Type B pancreatic cell (in vitro differentiated cells): ENCODE measurements around the gene MTRR. TPM values are rescaled to one million over a fixed set of nuclear protein-coding genes. Genes with fewer than 3 reads are reported as not detected.

Source experiments
- DNase-seq: peaks from one replicate; pipeline ENCODE4 v3.0.0; 2021; ENCODE audit warnings: mixed read lengths; ENCODE audit not compliant: unreplicated experiment; ENCODE audit errors: extremely low spot score
- H3K27ac Mint-ChIP-seq: 2 replicates; pipeline ENCODE4 v1.8.0; 2021; ENCODE audit warnings: mild to moderate bottlenecking, mixed read lengths
- H3K27me3 Mint-ChIP-seq: 2 replicates; pipeline ENCODE4 v1.8.0; 2021; ENCODE audit warnings: mixed read lengths
- H3K36me3 Mint-ChIP-seq: 2 replicates; pipeline ENCODE4 v1.8.0; 2021; ENCODE audit warnings: mixed read lengths
- H3K4me1 Mint-ChIP-seq: one replicate; pipeline ENCODE4 v1.8.0; 2021; ENCODE audit warnings: mixed read lengths; ENCODE audit not compliant: unreplicated experiment
- H3K4me3 Mint-ChIP-seq: 2 replicates; pipeline ENCODE4 v1.8.0; 2021; ENCODE audit warnings: mild to moderate bottlenecking, mixed read lengths
- H3K9me3 Mint-ChIP-seq: 2 replicates; pipeline ENCODE4 v1.8.0; 2021; ENCODE audit warnings: mixed read lengths
- total RNA-seq: library from RNA; stranded (reverse); gene quantifications from 2 replicates; pipeline ENCODE4 v1.2.1, GENCODE V29; 2021; ENCODE audit warnings: low replicate concordance
- TF ChIP-seq, protein P1 (sequence below): fragments of 200-600 bp; sonication (generic); conservative IDR thresholded peaks from 2 replicates; pipeline ENCODE4 v1.5.0; 2021; ENCODE audit warnings: antibody characterized with exemption, mild to moderate bottlenecking

The MTRR gene
- total RNA-seq, 1 donor from 2014 or later = 49.3 TPM

DNA sequence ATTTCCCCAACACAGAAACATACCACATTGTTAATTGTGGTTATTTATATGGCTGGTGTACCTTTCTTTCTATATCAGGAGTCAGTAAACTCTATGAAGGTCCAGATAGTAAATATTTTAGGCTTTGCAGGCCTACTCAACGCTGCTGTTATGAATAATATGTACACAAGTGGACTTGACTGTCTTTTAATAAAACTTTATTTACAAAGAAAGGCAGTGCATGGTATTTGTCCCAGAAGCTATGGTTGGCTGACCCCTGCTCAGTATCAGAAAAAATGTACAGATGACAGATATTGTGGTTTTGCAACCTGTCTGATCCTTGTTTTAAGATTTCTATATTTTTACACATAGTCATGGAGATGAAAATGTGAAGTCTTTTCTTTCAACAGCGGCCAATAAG lies 5.7 kb downstream of the MTRR start:
- Mint-ChIP-seq H3K27ac (no peak overlapping the region), H3K4me3 (no peak overlapping the region), H3K4me1 (peaks cover 32% of the 10 kb centered on the region), H3K36me3 (peaks cover 32% of the 10 kb centered on the region), H3K27me3 (no peaks in the 10 kb centered on the region), H3K9me3 (no peaks in the 10 kb centered on the region)
- no peak for DNase-seq
- TF ChIP-seq, protein P1, sequence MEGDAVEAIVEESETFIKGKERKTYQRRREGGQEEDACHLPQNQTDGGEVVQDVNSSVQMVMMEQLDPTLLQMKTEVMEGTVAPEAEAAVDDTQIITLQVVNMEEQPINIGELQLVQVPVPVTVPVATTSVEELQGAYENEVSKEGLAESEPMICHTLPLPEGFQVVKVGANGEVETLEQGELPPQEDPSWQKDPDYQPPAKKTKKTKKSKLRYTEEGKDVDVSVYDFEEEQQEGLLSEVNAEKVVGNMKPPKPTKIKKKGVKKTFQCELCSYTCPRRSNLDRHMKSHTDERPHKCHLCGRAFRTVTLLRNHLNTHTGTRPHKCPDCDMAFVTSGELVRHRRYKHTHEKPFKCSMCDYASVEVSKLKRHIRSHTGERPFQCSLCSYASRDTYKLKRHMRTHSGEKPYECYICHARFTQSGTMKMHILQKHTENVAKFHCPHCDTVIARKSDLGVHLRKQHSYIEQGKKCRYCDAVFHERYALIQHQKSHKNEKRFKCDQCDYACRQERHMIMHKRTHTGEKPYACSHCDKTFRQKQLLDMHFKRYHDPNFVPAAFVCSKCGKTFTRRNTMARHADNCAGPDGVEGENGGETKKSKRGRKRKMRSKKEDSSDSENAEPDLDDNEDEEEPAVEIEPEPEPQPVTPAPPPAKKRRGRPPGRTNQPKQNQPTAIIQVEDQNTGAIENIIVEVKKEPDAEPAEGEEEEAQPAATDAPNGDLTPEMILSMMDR = no peak

DNA sequence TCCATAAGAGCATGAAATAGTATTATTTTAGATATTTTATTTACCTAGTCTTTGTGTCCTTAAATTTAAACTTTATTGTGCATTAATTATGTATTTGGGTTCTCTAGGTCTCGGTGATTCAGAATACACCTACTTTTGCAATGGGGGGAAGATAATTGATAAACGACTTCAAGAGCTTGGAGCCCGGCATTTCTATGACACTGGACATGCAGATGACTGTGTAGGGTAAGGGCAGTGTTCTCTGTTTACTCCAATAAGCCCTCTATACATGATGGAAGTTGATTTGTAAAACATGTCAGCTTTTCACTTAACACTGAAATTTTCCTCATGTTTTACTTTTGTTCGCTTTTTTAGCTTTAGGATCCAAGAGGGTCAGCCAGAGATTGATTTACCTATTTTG lies 6.2 kb downstream of the MTRR start:
- Mint-ChIP-seq H3K36me3 (peaks cover 32% of the 10 kb centered on the region), H3K27me3 (no peaks in the 10 kb centered on the region), H3K27ac (no peak overlapping the region), H3K4me1 (peaks cover 27% of the 10 kb centered on the region), H3K9me3 (no peaks in the 10 kb centered on the region), H3K4me3 (no peak overlapping the region)
- DNase-seq = no peak
- TF ChIP-seq, protein P1 = no peak

DNA sequence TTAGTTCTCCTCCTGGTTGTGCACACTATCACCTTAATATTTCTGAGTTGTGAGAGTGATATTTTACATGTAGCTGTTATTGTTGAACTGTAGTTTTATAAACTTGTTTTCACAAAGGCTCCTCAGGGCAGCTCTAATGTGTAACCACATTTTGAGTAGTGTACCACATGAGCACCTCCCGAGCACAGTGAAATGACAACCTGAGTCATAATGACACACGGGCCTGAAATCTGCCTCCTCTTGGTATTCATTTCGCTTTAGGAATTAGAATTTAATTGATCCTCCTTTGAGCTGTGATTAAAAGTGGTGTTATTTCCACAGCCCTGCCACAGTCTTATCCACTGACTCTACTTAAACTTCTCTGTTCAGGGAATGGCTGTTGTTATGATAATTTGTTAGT lies 7.9 kb downstream of the MTRR start:
- Mint-ChIP-seq H3K9me3 (no peaks in the 10 kb centered on the region), H3K27ac (no peak overlapping the region), H3K4me1 (peaks cover 17% of the 10 kb centered on the region), H3K36me3 (peaks cover 44% of the 10 kb centered on the region), H3K27me3 (no peaks in the 10 kb centered on the region), H3K4me3 (no peak overlapping the region)
- no peak for DNase-seq
- TF ChIP-seq, protein P1 = no peak

DNA sequence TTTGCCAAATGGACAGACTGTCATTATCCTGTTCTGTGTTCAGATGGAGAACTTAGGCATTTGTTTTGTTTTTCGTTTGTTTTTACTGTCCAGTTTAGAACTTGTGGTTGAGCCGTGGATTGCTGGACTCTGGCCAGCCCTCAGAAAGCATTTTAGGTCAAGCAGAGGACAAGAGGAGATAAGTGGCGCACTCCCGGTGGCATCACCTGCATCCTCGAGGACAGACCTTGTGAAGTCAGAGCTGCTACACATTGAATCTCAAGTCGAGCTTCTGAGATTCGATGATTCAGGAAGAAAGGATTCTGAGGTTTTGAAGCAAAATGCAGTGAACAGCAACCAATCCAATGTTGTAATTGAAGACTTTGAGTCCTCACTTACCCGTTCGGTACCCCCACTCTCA lies 8.9 kb downstream of the MTRR start:
- Mint-ChIP-seq H3K36me3 (peaks cover 46% of the 10 kb centered on the region), H3K4me3 (no peak overlapping the region), H3K4me1 (peaks cover 14% of the 10 kb centered on the region), H3K27me3 (no peaks in the 10 kb centered on the region), H3K9me3 (no peaks in the 10 kb centered on the region), H3K27ac (no peak overlapping the region)
- no peak for DNase-seq
- TF ChIP-seq, protein P1 = no peak

DNA sequence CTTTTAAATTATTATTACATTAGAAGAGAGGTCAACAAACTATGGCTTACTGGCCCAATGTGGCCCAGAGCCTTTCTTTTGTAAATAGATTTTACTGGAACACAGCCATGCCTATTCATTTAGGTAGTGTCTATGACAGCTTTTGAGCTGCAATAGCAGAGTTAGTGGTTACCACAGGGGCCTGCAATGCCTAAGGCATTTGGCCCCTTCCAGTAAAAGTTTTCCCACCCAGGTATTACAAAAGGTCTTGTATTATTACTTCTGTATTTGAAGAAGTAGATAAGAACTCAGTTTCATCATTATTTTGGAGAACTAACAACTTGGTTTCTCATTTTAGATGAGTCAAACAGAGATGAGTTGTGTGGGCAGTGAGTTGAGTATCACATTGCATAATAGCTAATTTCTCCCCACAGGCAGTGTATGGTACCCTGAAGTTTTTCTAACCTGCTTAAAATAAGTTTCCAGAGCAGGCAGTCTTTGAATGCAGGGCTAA lies 9.5 kb downstream of the MTRR start:
- DNase-seq = no peak
- Mint-ChIP-seq H3K27me3 (no peaks in the 10 kb centered on the region), H3K4me3 (no peak overlapping the region), H3K4me1 (peaks cover 13% of the 10 kb centered on the region), H3K9me3 (no peaks in the 10 kb centered on the region), H3K27ac (no peak overlapping the region), H3K36me3 (peaks cover 47% of the 10 kb centered on the region)
- TF ChIP-seq, protein P1 = no peak

DNA sequence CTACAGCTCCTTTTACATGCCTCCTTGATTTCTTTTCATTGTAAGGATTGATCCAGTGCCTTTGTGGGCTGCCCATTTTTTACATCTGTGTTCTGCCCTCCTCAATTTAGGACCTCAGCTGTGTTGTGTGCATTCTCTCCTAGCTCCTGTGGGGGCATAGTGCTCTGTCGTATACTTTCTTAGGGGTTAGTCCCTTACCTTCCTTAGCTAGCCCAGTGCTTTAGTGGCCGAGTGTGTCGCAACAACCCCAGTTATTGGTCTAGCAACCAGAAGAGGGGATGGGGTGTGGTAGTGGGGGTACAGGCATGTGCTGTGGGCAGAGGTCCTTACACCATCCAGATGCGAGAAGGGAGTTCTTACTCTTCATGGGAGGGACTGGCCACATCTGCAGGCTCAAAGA lies 12.1 kb downstream of the MTRR start:
- TF ChIP-seq, protein P1 = no peak
- peaks cover 11% of the 10 kb centered on the region for H3K4me1 Mint-ChIP-seq
- no peak for DNase-seq
- no peaks in the 10 kb centered on the region for H3K27me3 Mint-ChIP-seq
- H3K36me3 Mint-ChIP-seq = peaks cover 39% of the 10 kb centered on the region
- H3K27ac Mint-ChIP-seq = no peak overlapping the region
- no peaks in the 10 kb centered on the region for H3K9me3 Mint-ChIP-seq
- no peak overlapping the region for H3K4me3 Mint-ChIP-seq
